ENCODE measurements around the gene BAIAP3. TPM values are rescaled to one million over a fixed set of nuclear protein-coding genes. Genes with fewer than 3 reads are reported as not detected.

The BAIAP3 gene
- total and polyA plus RNA-seq, 2 of the 4 experiments (the other 2 are of a cell fraction): 0.36 to 0.65 TPM

- no peak overlapping the region for H2BK5ac ChIP-seq (ENCODE audit: low read depth, low read length, poor library complexity, severe bottlenecking)
- H3K18ac ChIP-seq (ENCODE audit: low read depth, low read length): no peak overlapping the region
- no peak overlapping the region for H3K4ac ChIP-seq (ENCODE audit: low read depth, low read length)
- H3K9me1 ChIP-seq (ENCODE audit: insufficient read depth, low read length): no peaks in the 10 kb centered on the region
- no peak overlapping the region for H3K56ac ChIP-seq (ENCODE audit: extremely low read depth, insufficient read depth, low read length)
- ChIA-PET POLR2A (ENCODE audit: unreplicated experiment) (no interaction called here), CTCF (no interaction called here)
- H3K36me3 ChIP-seq (ENCODE audit: control insufficient read depth, insufficient read depth, low read length): no peaks in the 10 kb centered on the region
- intact Hi-C loops (cut with micrococcal nuclease) (no loop called here), dilution Hi-C loops (cut with HindIII; ENCODE audit: low sequenced_read_pairs, unreplicated experiment) (no loop called here), in situ Hi-C loops (cut with MboI; ENCODE audit: low sequenced_read_pairs) (no loop called here)
- no peaks in the 10 kb centered on the region for H3K79me1 ChIP-seq (ENCODE audit: low read depth in 1 of 2, low read length in 2 of 2)
- H2AFZ ChIP-seq (replicated peaks; ENCODE audit: low read length, poor library complexity): no peak overlapping the region
- peaks cover 3% of the 10 kb centered on the region; the same call in 1 of the 2 replicates for H3K9me3 ChIP-seq (ENCODE audit: control insufficient read depth, insufficient read depth, low read length)
- no peak overlapping the region for H3K14ac ChIP-seq (replicated peaks; ENCODE audit: low read depth, low read length)
- H4K20me1 ChIP-seq (ENCODE audit: insufficient read depth, low read length): no peaks in the 10 kb centered on the region; the same call in 1 of the 2 replicates
- DNase-seq (no peak), ATAC-seq (ENCODE audit: low read depth) (no peak)
- no peak overlapping the region for H3K9ac ChIP-seq (ENCODE audit: low read depth, low read length)
- no peak overlapping the region for H3K23ac ChIP-seq (ENCODE audit: low read depth, low read length)
- no peak overlapping the region for H2BK15ac ChIP-seq (ENCODE audit: low read depth, low read length)
- H2BK120ac ChIP-seq (ENCODE audit: low read depth, low read length): no peak overlapping the region
- H2AK9ac ChIP-seq (replicated peaks; ENCODE audit: low read depth, low read length, poor library complexity): no peak overlapping the region
- H3K4me1 ChIP-seq (ENCODE audit: control insufficient read depth, insufficient read depth, low read length): peaks cover 7% of the 10 kb centered on the region
- no peak overlapping the region for H4K8ac ChIP-seq (ENCODE audit: low read depth in 2 of 2, low read length in 2 of 2)
- H3K27me3 ChIP-seq (ENCODE audit: control insufficient read depth, insufficient read depth, low read length): peaks cover 55% of the 10 kb centered on the region
- BruUV-seq (replicated peaks): no TSS peak
- no peak overlapping the region for H2AK5ac ChIP-seq (ENCODE audit: low read depth, low read length)
- no peak overlapping the region for H3K4me3 ChIP-seq (ENCODE audit: insufficient read depth, low read depth, low read length)
- peak overlapping the region; percentile 17; the same call in 1 of the 2 replicates for H3K4me2 ChIP-seq (ENCODE audit: low read depth, low read length)
- no peak overlapping the region for H3K27ac ChIP-seq (ENCODE audit: insufficient read depth, low read length)
- TF ChIP-seq SMC3 (IDR thresholded peaks at IDR 0.05; ENCODE audit: low read depth, low read length) (no peak), MAZ (IDR thresholded peaks at IDR 0.05; ENCODE audit: borderline replicate concordance, low read depth, low read length) (no peak), RFX5 (IDR thresholded peaks at IDR 0.05; ENCODE audit: low read depth, low read length) (no peak), BHLHE40 (IDR thresholded peaks at IDR 0.05; ENCODE audit: low read depth, low read length) (no peak), USF2 (IDR thresholded peaks at IDR 0.05; ENCODE audit: low read depth, low read length) (no peak), FOS (IDR thresholded peaks at IDR 0.05; ENCODE audit: low read depth, low read length) (no peak), CEBPB (IDR thresholded peaks at IDR 0.05; ENCODE audit: low read depth, low read length) (no peak), POLR2A (IDR thresholded peaks at IDR 0.05; ENCODE audit: low read depth, low read length) (no peak), CHD1 (IDR thresholded peaks at IDR 0.05; ENCODE audit: low read depth, low read length) (no peak), RAD21 (IDR thresholded peaks at IDR 0.05; ENCODE audit: low read length) (no peak)
- no peak overlapping the region for H4K91ac ChIP-seq (ENCODE audit: insufficient read depth, low read depth, low read length)
- no peak overlapping the region for H2BK20ac ChIP-seq (ENCODE audit: low read depth, low read length)
- WGBS, 2 experiments (ENCODE audit: extremely low coverage in 2 of 2, insufficient read length in 1 of 2): 4% methylated on average over 18 of the region's 26 CpGs; no CpG with 5 or more reads in 1 of the 2 experiments
- H4K5ac ChIP-seq (ENCODE audit: low read depth, low read length): no peak overlapping the region
Observed at GRCh38 chr16:1332618-1333148, 762 bp upstream of the BAIAP3 start.

Measured in IMR-90 (cell line).